HEK293 (cell line): ENCODE measurements around the gene CD300LB.

ENCODE experiments used
- CTCF ChIA-PET: fragments of 350-600 bp; formaldehyde crosslinking; extraction: SDS; loops from one replicate; lab custom pipeline; 2021; ENCODE audit warnings: antibody characterized with exemption; lab: Yijun Ruan, JAX
- POLR2A ChIA-PET: fragments of 300-600 bp; formaldehyde crosslinking; extraction: SDS; loops from one replicate; lab custom pipeline; 2020; ENCODE audit warnings: antibody characterized with exemption, inconsistent platforms; lab: Yijun Ruan, JAX
- H3K27ac ChIP-seq: fragments of 200-500 bp; sonication (Bioruptor generic); 2 replicates; pipeline ENCODE4 v1.5.1; 2014; ENCODE audit warnings: low read depth, low read length, control low read depth, inconsistent platforms; ENCODE audit errors: extremely low read depth
- H3K36me3 ChIP-seq, 2 experiments: fragments of 200-500 bp in 1 of 2; sonication (Bioruptor generic) in 1 of 2; 1 replicate in 1 of 2; 2 replicates in 1 of 2; pipeline ENCODE4 v1.5.1; 2014 to 2017; ENCODE audit warnings: inconsistent platforms in 2 of 2, low read length in 2 of 2; ENCODE audit not compliant: control insufficient read depth in 2 of 2, insufficient read depth in 1 of 2
- H3K4me1 ChIP-seq: fragments of 200-500 bp; sonication (Bioruptor generic); 2 replicates; pipeline ENCODE4 v1.5.1; 2014; ENCODE audit warnings: mild to moderate bottlenecking, low read length, inconsistent platforms; ENCODE audit not compliant: control insufficient read depth, insufficient read depth
- H3K4me3 ChIP-seq: 2 replicates; pipeline ENCODE4 v1.5.1; 2011; ENCODE audit warnings: low read depth, mild to moderate bottlenecking, control low read depth, low read length, moderate library complexity
- H3K9me3 ChIP-seq: fragments of 200-500 bp; sonication (Bioruptor generic); 2 replicates; pipeline ENCODE4 v1.5.1; 2014; ENCODE audit warnings: low read depth, low read length, inconsistent platforms; ENCODE audit not compliant: control insufficient read depth, insufficient read depth
- GLIS1 ChIP-seq: fragments of 450-650 bp; formaldehyde crosslinking; IDR thresholded peaks from 2 replicates; pipeline ENCODE4 v1.5.1; 2016; ENCODE audit warnings: missing biosample characterization, missing genetic modification characterization
- KLF7 ChIP-seq: fragments of 450-650 bp; formaldehyde crosslinking; IDR thresholded peaks from 2 replicates; pipeline ENCODE4 v1.5.1; 2016; ENCODE audit warnings: missing biosample characterization, missing genetic modification characterization, borderline replicate concordance
- OVOL3 ChIP-seq: fragments of 450-650 bp; formaldehyde crosslinking; IDR thresholded peaks from 2 replicates; pipeline ENCODE4 v1.5.1; 2016; ENCODE audit warnings: missing biosample characterization, missing genetic modification characterization
- REPIN1 ChIP-seq: fragments of 450-650 bp; formaldehyde crosslinking; IDR thresholded peaks from 2 replicates; pipeline ENCODE4 v1.5.1; 2017; ENCODE audit warnings: missing biosample characterization, missing genetic modification characterization, low read depth
- SP2 ChIP-seq: fragments of 450-650 bp; formaldehyde crosslinking; IDR thresholded peaks from 2 replicates; pipeline ENCODE4 v1.5.1; 2016; ENCODE audit warnings: missing biosample characterization, missing genetic modification characterization
- SP7 ChIP-seq: fragments of 450-650 bp; formaldehyde crosslinking; IDR thresholded peaks from 2 replicates; pipeline ENCODE4 v1.5.1; 2016; ENCODE audit warnings: missing biosample characterization, missing genetic modification characterization
- ZFP3 ChIP-seq: fragments of 450-650 bp; formaldehyde crosslinking; IDR thresholded peaks from 2 replicates; pipeline ENCODE4 v1.5.1; 2016; ENCODE audit warnings: low read depth, missing biosample characterization, missing genetic modification characterization
- ZIC2 ChIP-seq: fragments of 450-650 bp; formaldehyde crosslinking; IDR thresholded peaks from 2 replicates; pipeline ENCODE4 v1.5.1; 2016; ENCODE audit warnings: missing biosample characterization, missing genetic modification characterization
- ZNF169 ChIP-seq: fragments of 450-650 bp; formaldehyde crosslinking; IDR thresholded peaks from 2 replicates; pipeline ENCODE4 v1.5.1; 2016; ENCODE audit warnings: missing biosample characterization, missing genetic modification characterization
- ZNF202 ChIP-seq: fragments of 450-650 bp; formaldehyde crosslinking; IDR thresholded peaks from 2 replicates; pipeline ENCODE4 v1.5.1; 2016; ENCODE audit warnings: missing biosample characterization, missing genetic modification characterization, borderline replicate concordance
- ZNF23 ChIP-seq: fragments of 450-650 bp; formaldehyde crosslinking; IDR thresholded peaks from 2 replicates; pipeline ENCODE4 v1.5.1; 2016; ENCODE audit warnings: missing biosample characterization, missing genetic modification characterization, borderline replicate concordance
- ZNF354C ChIP-seq: fragments of 450-650 bp; formaldehyde crosslinking; IDR thresholded peaks from 2 replicates; pipeline ENCODE4 v1.5.1; 2016; ENCODE audit warnings: missing biosample characterization, missing genetic modification characterization, low read depth, borderline replicate concordance
- ZNF37A ChIP-seq: fragments of 450-650 bp; IDR thresholded peaks from 2 replicates; pipeline ENCODE4 v1.5.1; 2018; ENCODE audit warnings: missing biosample characterization, missing genetic modification characterization
- ZNF501 ChIP-seq: fragments of 450-650 bp; formaldehyde crosslinking; IDR thresholded peaks from 2 replicates; pipeline ENCODE4 v1.5.1; 2016; ENCODE audit warnings: missing biosample characterization, missing genetic modification characterization
- ZNF521 ChIP-seq: fragments of 450-650 bp; formaldehyde crosslinking; IDR thresholded peaks from 2 replicates; pipeline ENCODE4 v1.5.1; 2017; ENCODE audit warnings: missing biosample characterization, mild to moderate bottlenecking, missing genetic modification characterization
- ZNF558 ChIP-seq: fragments of 450-650 bp; formaldehyde crosslinking; IDR thresholded peaks from 2 replicates; pipeline ENCODE4 v1.5.1; 2016; ENCODE audit warnings: missing biosample characterization, missing genetic modification characterization
- ZNF596 ChIP-seq: fragments of 450-650 bp; IDR thresholded peaks from 2 replicates; pipeline ENCODE4 v1.5.0; 2018; ENCODE audit warnings: missing biosample characterization, mild to moderate bottlenecking, missing genetic modification characterization, moderate library complexity
- ZNF610 ChIP-seq: fragments of 450-650 bp; formaldehyde crosslinking; IDR thresholded peaks from 2 replicates; pipeline ENCODE4 v1.5.1; 2016; ENCODE audit warnings: missing biosample characterization, missing genetic modification characterization, borderline replicate concordance
- ZNF621 ChIP-seq: fragments of 450-650 bp; formaldehyde crosslinking; IDR thresholded peaks from 2 replicates; pipeline ENCODE4 v1.5.1; 2017; ENCODE audit warnings: missing biosample characterization, missing genetic modification characterization
- ZNF658 ChIP-seq: fragments of 450-650 bp; formaldehyde crosslinking; IDR thresholded peaks from 2 replicates; pipeline ENCODE4; 2016; ENCODE audit warnings: missing biosample characterization, missing genetic modification characterization
- ZNF707 ChIP-seq: fragments of 450-650 bp; formaldehyde crosslinking; IDR thresholded peaks from 2 replicates; pipeline ENCODE4 v1.5.1; 2016; ENCODE audit warnings: missing biosample characterization, missing genetic modification characterization
- ZNF76 ChIP-seq: fragments of 450-650 bp; formaldehyde crosslinking; IDR thresholded peaks from 2 replicates; pipeline ENCODE4; 2016; ENCODE audit warnings: low read depth, missing biosample characterization, missing genetic modification characterization, borderline replicate concordance
- ZNF843 ChIP-seq: fragments of 450-650 bp; formaldehyde crosslinking; IDR thresholded peaks from 2 replicates; pipeline ENCODE4 v1.5.1; 2016; ENCODE audit warnings: missing biosample characterization, missing genetic modification characterization
- TF ChIP-seq, protein P1 (sequence below): fragments of 450-650 bp; formaldehyde crosslinking; IDR thresholded peaks from 2 replicates; pipeline ENCODE4 v1.5.1; 2016; ENCODE audit warnings: missing biosample characterization, missing genetic modification characterization
- TF ChIP-seq, protein P2 (sequence below): fragments of 450-650 bp; formaldehyde crosslinking; IDR thresholded peaks from 2 replicates; pipeline ENCODE4 v1.5.1; 2016; ENCODE audit warnings: missing biosample characterization, missing genetic modification characterization, low read depth
- TF ChIP-seq, protein P3 (sequence below): fragments of 450-650 bp; formaldehyde crosslinking; IDR thresholded peaks from 2 replicates; pipeline ENCODE4 v1.5.1; 2016; ENCODE audit warnings: missing biosample characterization, missing genetic modification characterization
- TF ChIP-seq, protein P4 (sequence below): fragments of 450-650 bp; formaldehyde crosslinking; IDR thresholded peaks from 2 replicates; pipeline ENCODE4 v1.5.1; 2016; ENCODE audit warnings: missing biosample characterization, missing genetic modification characterization

The CD300LB gene

GRCh38 chr17:74546586-74546985 lies 15.3 kb upstream of the CD300LB start:
- ChIA-PET POLR2A (no interaction called here), CTCF (interaction anchor here (0.6 kb wide), 1 partner anchor 9 kb away, joined by 3 read pairs; no protein-coding TSS in a partner anchor)
- Histone ChIP-seq H3K4me3 (no peak overlapping the region), H3K27ac (no peak overlapping the region), H3K36me3 (no peaks in the 10 kb centered on the region), H3K9me3 (no peaks in the 10 kb centered on the region), H3K4me1 (no peaks in the 10 kb centered on the region)
- TF ChIP-seq ZNF202 = no peak
- TF ChIP-seq ZNF37A (tag by site-specific recombination) = no peak
- TF ChIP-seq REPIN1 (tag by site-specific recombination) = no peak
- no peak for TF ChIP-seq ZNF610
- no peak for TF ChIP-seq ZIC2 (tag by site-specific recombination)
- TF ChIP-seq ZNF354C (tag by site-specific recombination) = no peak
- no peak for TF ChIP-seq OVOL3
- no peak for TF ChIP-seq ZNF76 (tag by site-specific recombination)
- TF ChIP-seq ZNF23 (tag by site-specific recombination) = no peak
- TF ChIP-seq, protein P1, sequence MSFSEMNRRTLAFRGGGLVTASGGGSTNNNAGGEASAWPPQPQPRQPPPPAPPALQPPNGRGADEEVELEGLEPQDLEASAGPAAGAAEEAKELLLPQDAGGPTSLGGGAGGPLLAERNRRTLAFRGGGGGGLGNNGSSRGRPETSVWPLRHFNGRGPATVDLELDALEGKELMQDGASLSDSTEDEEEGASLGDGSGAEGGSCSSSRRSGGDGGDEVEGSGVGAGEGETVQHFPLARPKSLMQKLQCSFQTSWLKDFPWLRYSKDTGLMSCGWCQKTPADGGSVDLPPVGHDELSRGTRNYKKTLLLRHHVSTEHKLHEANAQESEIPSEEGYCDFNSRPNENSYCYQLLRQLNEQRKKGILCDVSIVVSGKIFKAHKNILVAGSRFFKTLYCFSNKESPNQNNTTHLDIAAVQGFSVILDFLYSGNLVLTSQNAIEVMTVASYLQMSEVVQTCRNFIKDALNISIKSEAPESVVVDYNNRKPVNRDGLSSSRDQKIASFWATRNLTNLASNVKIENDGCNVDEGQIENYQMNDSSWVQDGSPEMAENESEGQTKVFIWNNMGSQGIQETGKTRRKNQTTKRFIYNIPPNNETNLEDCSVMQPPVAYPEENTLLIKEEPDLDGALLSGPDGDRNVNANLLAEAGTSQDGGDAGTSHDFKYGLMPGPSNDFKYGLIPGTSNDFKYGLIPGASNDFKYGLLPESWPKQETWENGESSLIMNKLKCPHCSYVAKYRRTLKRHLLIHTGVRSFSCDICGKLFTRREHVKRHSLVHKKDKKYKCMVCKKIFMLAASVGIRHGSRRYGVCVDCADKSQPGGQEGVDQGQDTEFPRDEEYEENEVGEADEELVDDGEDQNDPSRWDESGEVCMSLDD (tag by site-specific recombination) = no peak
- TF ChIP-seq SP7 (tag by site-specific recombination) = no peak
- no peak for TF ChIP-seq ZNF621 (tag by site-specific recombination)
- TF ChIP-seq, protein P2, sequence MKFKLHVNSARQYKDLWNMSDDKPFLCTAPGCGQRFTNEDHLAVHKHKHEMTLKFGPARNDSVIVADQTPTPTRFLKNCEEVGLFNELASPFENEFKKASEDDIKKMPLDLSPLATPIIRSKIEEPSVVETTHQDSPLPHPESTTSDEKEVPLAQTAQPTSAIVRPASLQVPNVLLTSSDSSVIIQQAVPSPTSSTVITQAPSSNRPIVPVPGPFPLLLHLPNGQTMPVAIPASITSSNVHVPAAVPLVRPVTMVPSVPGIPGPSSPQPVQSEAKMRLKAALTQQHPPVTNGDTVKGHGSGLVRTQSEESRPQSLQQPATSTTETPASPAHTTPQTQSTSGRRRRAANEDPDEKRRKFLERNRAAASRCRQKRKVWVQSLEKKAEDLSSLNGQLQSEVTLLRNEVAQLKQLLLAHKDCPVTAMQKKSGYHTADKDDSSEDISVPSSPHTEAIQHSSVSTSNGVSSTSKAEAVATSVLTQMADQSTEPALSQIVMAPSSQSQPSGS = no peak
- no peak for TF ChIP-seq SP2 (tag by site-specific recombination)
- TF ChIP-seq, protein P3, sequence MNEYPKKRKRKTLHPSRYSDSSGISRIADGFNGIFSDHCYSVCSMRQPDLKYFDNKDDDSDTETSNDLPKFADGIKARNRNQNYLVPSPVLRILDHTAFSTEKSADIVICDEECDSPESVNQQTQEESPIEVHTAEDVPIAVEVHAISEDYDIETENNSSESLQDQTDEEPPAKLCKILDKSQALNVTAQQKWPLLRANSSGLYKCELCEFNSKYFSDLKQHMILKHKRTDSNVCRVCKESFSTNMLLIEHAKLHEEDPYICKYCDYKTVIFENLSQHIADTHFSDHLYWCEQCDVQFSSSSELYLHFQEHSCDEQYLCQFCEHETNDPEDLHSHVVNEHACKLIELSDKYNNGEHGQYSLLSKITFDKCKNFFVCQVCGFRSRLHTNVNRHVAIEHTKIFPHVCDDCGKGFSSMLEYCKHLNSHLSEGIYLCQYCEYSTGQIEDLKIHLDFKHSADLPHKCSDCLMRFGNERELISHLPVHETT = no peak
- no peak for TF ChIP-seq ZNF707 (tag by site-specific recombination)
- no peak for TF ChIP-seq GLIS1 (tag by site-specific recombination)
- no peak for TF ChIP-seq ZFP3 (tag by site-specific recombination)
- no peak for TF ChIP-seq ZNF501 (tag by site-specific recombination)

DNA sequence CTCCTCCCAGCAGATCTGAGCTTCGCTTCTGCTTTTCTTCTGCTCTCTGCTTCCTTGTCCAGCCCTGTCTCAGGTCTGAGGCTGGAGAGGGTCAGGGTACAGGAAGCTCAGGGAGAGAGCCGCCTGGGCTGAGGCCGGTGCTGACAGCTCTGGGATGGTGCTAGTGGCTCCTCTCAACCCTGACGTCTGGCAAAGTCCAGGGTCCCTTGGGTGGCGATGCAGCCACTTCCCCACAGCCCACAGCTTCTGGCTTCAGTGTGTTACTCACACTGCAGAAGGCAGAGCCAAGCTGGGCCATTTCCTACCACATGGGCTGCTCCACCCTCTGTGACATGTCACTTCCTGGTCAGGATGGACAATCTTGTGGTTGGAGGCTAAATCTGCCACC lies 14.6 kb upstream of the CD300LB start, which contains the start of gene CD300C:
Gene CD300C, minus strand, starts transcription at position 273 of the 388 bp plus-strand sequence. CDS start 333 bp downstream, outside the sequence.
- Histone ChIP-seq H3K36me3 (no peaks in the 10 kb centered on the region), H3K4me1 (no peaks in the 10 kb centered on the region), H3K27ac (no peak within 1 kb of the TSS), H3K9me3 (no peaks in the 10 kb centered on the region), H3K4me3 (no peak within 1 kb of the TSS)
- ChIA-PET POLR2A (no interaction called here), CTCF (interaction anchor here (0.6 to 0.7 kb wide), 4 partner anchors 10 to 314 kb away, joined by 3 to 7 read pairs (median 4); no protein-coding TSS in a partner anchor)
- TF ChIP-seq ZNF843 (tag by site-specific recombination) (no peak), ZNF658 (tag by site-specific recombination) (no peak), ZNF521 (tag by site-specific recombination) (no peak), ZNF558 (tag by site-specific recombination) (no peak), ZNF169 (tag by site-specific recombination) (no peak), ZNF202 (no peak), ZNF596 (tag by site-specific recombination) (no peak), KLF7 (tag by site-specific recombination) (no peak)
- TF ChIP-seq, protein P4, sequence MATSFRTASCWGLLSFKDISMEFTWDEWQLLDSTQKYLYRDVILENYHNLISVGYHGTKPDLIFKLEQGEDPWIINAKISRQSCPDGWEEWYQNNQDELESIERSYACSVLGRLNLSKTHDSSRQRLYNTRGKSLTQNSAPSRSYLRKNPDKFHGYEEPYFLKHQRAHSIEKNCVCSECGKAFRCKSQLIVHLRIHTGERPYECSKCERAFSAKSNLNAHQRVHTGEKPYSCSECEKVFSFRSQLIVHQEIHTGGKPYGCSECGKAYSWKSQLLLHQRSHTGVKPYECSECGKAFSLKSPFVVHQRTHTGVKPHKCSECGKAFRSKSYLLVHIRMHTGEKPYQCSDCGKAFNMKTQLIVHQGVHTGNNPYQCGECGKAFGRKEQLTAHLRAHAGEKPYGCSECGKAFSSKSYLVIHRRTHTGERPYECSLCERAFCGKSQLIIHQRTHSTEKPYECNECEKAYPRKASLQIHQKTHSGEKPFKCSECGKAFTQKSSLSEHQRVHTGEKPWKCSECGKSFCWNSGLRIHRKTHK (tag by site-specific recombination) = no peak
